Activated T-helper 1 cell treated with anti-CD3 and anti-CD28 coated beads, Interleukin-12 subunit alpha, Interleukin-12 subunit beta, Interleukin-2, Interleukin-4 antibody, amounts not matched to agents 30 ng/mL and 10 ng/mL and 1 ng/mL, durations not matched to agents 14 hours and 24 hours and 36 hours (primary cell): ENCODE measurements around the gene MGLL. TPM values are rescaled to one million over a fixed set of nuclear protein-coding genes. Genes with fewer than 3 reads are reported as not detected.

Experiments
- DNase-seq: peaks from one replicate; pipeline ENCODE4 v3.0.0; 2021; ENCODE audit warnings: low spot score
- H3K27ac Mint-ChIP-seq: one replicate; pipeline ENCODE4 v1.8.0; 2021; ENCODE audit warnings: mild to moderate bottlenecking, mixed read lengths
- H3K27me3 Mint-ChIP-seq: one replicate; pipeline ENCODE4 v1.8.0; 2022; ENCODE audit warnings: mild to moderate bottlenecking, moderate library complexity, mixed read lengths; ENCODE audit not compliant: insufficient read depth
- H3K36me3 Mint-ChIP-seq: one replicate; pipeline ENCODE4 v1.8.0; 2021; ENCODE audit warnings: low read depth, mixed read lengths
- H3K4me1 Mint-ChIP-seq: one replicate; pipeline ENCODE4 v1.8.0; 2021; ENCODE audit warnings: low read depth, mixed read lengths
- H3K4me3 Mint-ChIP-seq: one replicate; pipeline ENCODE4 v1.8.0; 2021; ENCODE audit warnings: mild to moderate bottlenecking, moderate library complexity, mixed read lengths
- H3K9me3 Mint-ChIP-seq: one replicate; pipeline ENCODE4 v1.8.0; 2021; ENCODE audit warnings: mixed read lengths
- intact Hi-C: fragments of 100-400 bp; cut with micrococcal nuclease; formaldehyde crosslinking; loops from one replicate; pipeline ENCODE4 v1.15.1; 2024
- total RNA-seq: library from RNA; stranded (reverse); gene quantifications from 2 replicates; pipeline ENCODE4 v1.2.3, GENCODE V29; 2022

MGLL gene
- total RNA-seq, 1 donor from 2014 or later = 2.2 TPM

- intact Hi-C loops = no loop called here
- H3K27me3 Mint-ChIP-seq = peaks cover 4% of the 10 kb centered on the region
- no peaks in the 10 kb centered on the region for H3K4me1 Mint-ChIP-seq
- no peak overlapping the region for H3K4me3 Mint-ChIP-seq
- no peak for DNase-seq
- no peaks in the 10 kb centered on the region for H3K36me3 Mint-ChIP-seq
- H3K27ac Mint-ChIP-seq = no peak overlapping the region
- no peaks in the 10 kb centered on the region for H3K9me3 Mint-ChIP-seq
These were observed 33.8 kb downstream of the MGLL start for GRCh38 chr3:127788451-127788909.

- Mint-ChIP-seq H3K4me1 (no peaks in the 10 kb centered on the region), H3K4me3 (no peak overlapping the region), H3K9me3 (no peaks in the 10 kb centered on the region), H3K36me3 (no peaks in the 10 kb centered on the region), H3K27me3 (peaks cover 4% of the 10 kb centered on the region), H3K27ac (no peak overlapping the region)
- DNase-seq = no peak
- intact Hi-C loops = no loop called here
These were observed 34.5 kb downstream of the MGLL start for GRCh38 chr3:127787571-127788365.

GRCh38 chr3:127787071-127787490 is 35.2 kb downstream of the MGLL start:
- Mint-ChIP-seq H3K4me1 (no peaks in the 10 kb centered on the region), H3K4me3 (no peak overlapping the region), H3K9me3 (no peaks in the 10 kb centered on the region), H3K27me3 (peaks cover 4% of the 10 kb centered on the region), H3K36me3 (no peaks in the 10 kb centered on the region), H3K27ac (no peak overlapping the region)
- no peak for DNase-seq
- intact Hi-C loops = no loop called here

GRCh38 chr3:127786353-127787070 is 35.8 kb downstream of the MGLL start:
- no peaks in the 10 kb centered on the region for H3K36me3 Mint-ChIP-seq
- H3K4me3 Mint-ChIP-seq = no peak overlapping the region

GRCh38 chr3:127785711-127786265 is 36.5 kb downstream of the MGLL start:
- no peaks in the 10 kb centered on the region for H3K36me3 Mint-ChIP-seq
- intact Hi-C loops = no loop called here
- no peak overlapping the region for H3K27ac Mint-ChIP-seq
- peaks cover 1% of the 10 kb centered on the region for H3K27me3 Mint-ChIP-seq
- H3K4me3 Mint-ChIP-seq = no peak overlapping the region
- H3K4me1 Mint-ChIP-seq = no peaks in the 10 kb centered on the region
- H3K9me3 Mint-ChIP-seq = no peaks in the 10 kb centered on the region
- DNase-seq = no peak

More at GRCh38 chr3:127786353-127787070, 35.8 kb downstream of the MGLL start:
- peaks cover 4% of the 10 kb centered on the region for H3K27me3 Mint-ChIP-seq
- no peaks in the 10 kb centered on the region for H3K9me3 Mint-ChIP-seq
- intact Hi-C loops = no loop called here
- DNase-seq = no peak
- H3K27ac Mint-ChIP-seq = no peak overlapping the region
- no peaks in the 10 kb centered on the region for H3K4me1 Mint-ChIP-seq

- no peak for DNase-seq
- Mint-ChIP-seq H3K4me1 (peaks cover under 1% of the 10 kb centered on the region), H3K27me3 (no peaks in the 10 kb centered on the region), H3K9me3 (no peaks in the 10 kb centered on the region), H3K27ac (no peak overlapping the region), H3K36me3 (no peaks in the 10 kb centered on the region), H3K4me3 (no peak overlapping the region)
- intact Hi-C loops = no loop called here
These were observed 37.2 kb downstream of the MGLL start for GRCh38 chr3:127784865-127785710.

GRCh38 chr3:127784283-127784682 is 38.0 kb downstream of the MGLL start:
- DNase-seq = no peak
- H3K36me3 Mint-ChIP-seq = peaks cover 2% of the 10 kb centered on the region
- H3K4me1 Mint-ChIP-seq = peaks cover 9% of the 10 kb centered on the region
- H3K27ac Mint-ChIP-seq = no peak overlapping the region
- no peaks in the 10 kb centered on the region for H3K27me3 Mint-ChIP-seq
- H3K9me3 Mint-ChIP-seq = no peaks in the 10 kb centered on the region
- intact Hi-C loops = no loop called here
- no peak overlapping the region for H3K4me3 Mint-ChIP-seq

- no peak overlapping the region for H3K27ac Mint-ChIP-seq
These were observed 38.6 kb downstream of the MGLL start for GRCh38 chr3:127783642-127784160.

GRCh38 chr3:127783166-127783565 is 39.1 kb downstream of the MGLL start:
- no peaks in the 10 kb centered on the region for H3K9me3 Mint-ChIP-seq
- peaks cover 9% of the 10 kb centered on the region for H3K4me1 Mint-ChIP-seq
- DNase-seq = no peak
- H3K27me3 Mint-ChIP-seq = no peaks in the 10 kb centered on the region
- intact Hi-C loops = no loop called here
- H3K36me3 Mint-ChIP-seq = peaks cover 2% of the 10 kb centered on the region
- no peak overlapping the region for H3K4me3 Mint-ChIP-seq
- H3K27ac Mint-ChIP-seq = no peak overlapping the region

More at GRCh38 chr3:127783642-127784160, 38.6 kb downstream of the MGLL start:
- no peak for DNase-seq
- H3K27me3 Mint-ChIP-seq = no peaks in the 10 kb centered on the region
- intact Hi-C loops = no loop called here
- H3K4me1 Mint-ChIP-seq = peaks cover 9% of the 10 kb centered on the region
- no peaks in the 10 kb centered on the region for H3K9me3 Mint-ChIP-seq
- H3K36me3 Mint-ChIP-seq = peaks cover 2% of the 10 kb centered on the region
- no peak overlapping the region for H3K4me3 Mint-ChIP-seq

GRCh38 chr3:127781411-127782001 is 40.8 kb downstream of the MGLL start:
- Mint-ChIP-seq H3K27me3 (peaks cover 2% of the 10 kb centered on the region), H3K4me3 (no peak overlapping the region), H3K4me1 (peaks cover 14% of the 10 kb centered on the region), H3K27ac (no peak overlapping the region), H3K9me3 (peaks cover 11% of the 10 kb centered on the region), H3K36me3 (peaks cover 5% of the 10 kb centered on the region)
- intact Hi-C loops = no loop called here
- no peak for DNase-seq

GRCh38 chr3:127780536-127781400 is 41.5 kb downstream of the MGLL start:
- DNase-seq = no peak
- Mint-ChIP-seq H3K4me3 (no peak overlapping the region), H3K4me1 (peaks cover 16% of the 10 kb centered on the region), H3K9me3 (peaks cover 11% of the 10 kb centered on the region), H3K36me3 (peaks cover 5% of the 10 kb centered on the region), H3K27ac (no peak overlapping the region), H3K27me3 (peaks cover 2% of the 10 kb centered on the region)
- intact Hi-C loops = no loop called here
